ENCODE data around the gene RBM4B.
A peak's percentile ranks its signal among the peaks of the same experiment; 100 is the strongest.
"Not testable (repeated sequence)": the region's sequence is repeated elsewhere in the genome, so short reads cannot be mapped to it uniquely, and the experiment has no call there.

Gene RBM4B

GRCh38 chr11:66677599-66678375, at the start of gene RBM4B:
RBM4B (minus strand) TSS chr11:66677887; CDS start chr11:66677079, 808 bp downstream.
- DNase-seq (ENCODE audit: low read depth in 2 of 2), result peak; percentile 85 to 89

GRCh38 chr11:66725647-66726046, 48.0 kb upstream of the RBM4B start:
- peak; percentile 32 to 38 for DNase-seq (ENCODE audit: low read depth in 2 of 2)

- no peak for DNase-seq (ENCODE audit: low read depth in 2 of 2)
These were observed 47.4 kb upstream of the RBM4B start for GRCh38 chr11:66725114-66725513.

- not testable (repeated sequence) for DNase-seq (ENCODE audit: low read depth in 2 of 2)
These were observed 46.5 kb upstream of the RBM4B start for GRCh38 chr11:66724167-66724566.

- no peak for DNase-seq (ENCODE audit: low read depth in 2 of 2)
These were observed 46.0 kb upstream of the RBM4B start for GRCh38 chr11:66723693-66724092.

GRCh38 chr11:66722745-66723651, 45.3 kb upstream of the RBM4B start:
- DNase-seq (ENCODE audit: low read depth in 2 of 2), result no peak

GRCh38 chr11:66721939-66722338, 44.3 kb upstream of the RBM4B start:
- no peak for DNase-seq (ENCODE audit: low read depth in 2 of 2)

- DNase-seq (ENCODE audit: low read depth in 2 of 2), result no peak
These were observed 43.3 kb upstream of the RBM4B start for GRCh38 chr11:66720899-66721470.

GRCh38 chr11:66720223-66720898, 42.7 kb upstream of the RBM4B start:
- DNase-seq (ENCODE audit: low read depth in 2 of 2), result no peak

GRCh38 chr11:66719111-66719872, 41.6 kb upstream of the RBM4B start:
- DNase-seq (ENCODE audit: low read depth in 2 of 2), result no peak

- no peak for DNase-seq (ENCODE audit: low read depth in 2 of 2)
These were observed 40.8 kb upstream of the RBM4B start for GRCh38 chr11:66718320-66718971.

- DNase-seq (ENCODE audit: low read depth in 2 of 2), result no peak
These were observed 40.2 kb upstream of the RBM4B start for GRCh38 chr11:66717925-66718319.

- no peak for DNase-seq (ENCODE audit: low read depth in 2 of 2)
These were observed 39.3 kb upstream of the RBM4B start for GRCh38 chr11:66716996-66717395.

- no peak for DNase-seq (ENCODE audit: low read depth in 2 of 2)
These were observed 37.8 kb upstream of the RBM4B start for GRCh38 chr11:66715346-66716085.

GRCh38 chr11:66713746-66714480, 36.2 kb upstream of the RBM4B start:
- DNase-seq (ENCODE audit: low read depth in 2 of 2), result no peak

- no peak for DNase-seq (ENCODE audit: low read depth in 2 of 2)
These were observed 32.8 kb upstream of the RBM4B start for GRCh38 chr11:66710384-66710930.

GRCh38 chr11:66708701-66709100, 31.0 kb upstream of the RBM4B start:
- DNase-seq (ENCODE audit: low read depth in 2 of 2), result no peak

- no peak for DNase-seq (ENCODE audit: low read depth in 2 of 2)
These were observed 30.4 kb upstream of the RBM4B start for GRCh38 chr11:66708094-66708493.

- DNase-seq (ENCODE audit: low read depth in 2 of 2), result no peak
These were observed 29.8 kb upstream of the RBM4B start for GRCh38 chr11:66707486-66707885.

Measured in fibroblast of skin of left biceps (primary cell).